GM12892 (cell line): Measurements from ENCODE around the gene KIAA1217.

Source experiments
- POLR2A ChIP-seq: IDR thresholded peaks from 2 replicates; pipeline ENCODE4 v1.6.1; 2011; ENCODE audit warnings: low read depth, low read length, control low read depth
- POLR2AphosphoS5 ChIP-seq: IDR thresholded peaks from 2 replicates; pipeline ENCODE4 v1.6.1; 2011; ENCODE audit warnings: low read depth, low read length, control low read depth
- TAF1 ChIP-seq: IDR thresholded peaks from 2 replicates; pipeline ENCODE4 v1.6.1; 2011; ENCODE audit warnings: low read depth, mild to moderate bottlenecking, control low read depth, low read length, borderline replicate concordance

- TF ChIP-seq POLR2A = no peak
- TF ChIP-seq POLR2AphosphoS5 = no peak
- TF ChIP-seq TAF1 = no peak
Observed at GRCh38 chr10:24299578-24300260, 90.8 kb downstream of the KIAA1217 start.
